ENCODE measurements around the gene MBD3L2B. TPM values are rescaled to one million over a fixed set of nuclear protein-coding genes. Genes with fewer than 3 reads are reported as not detected.

The MBD3L2B gene
- total and polyA plus RNA-seq, 2 experiments from 2014 or later: not detected

- Histone ChIP-seq H3K4me1 (ENCODE audit: insufficient read depth) (peaks cover 4% of the 10 kb centered on the region; the same call in 1 of the 2 replicates), H4K20me1 (ENCODE audit: insufficient read depth) (no peaks in the 10 kb centered on the region), H3K4me3 (no peak overlapping the region), H2AFZ (no peak overlapping the region), H3K9ac (no peak overlapping the region), H3K4me2 (ENCODE audit: unreplicated experiment) (no peak overlapping the region), H3K9me3 (ENCODE audit: low read depth) (no peaks in the 10 kb centered on the region), H3K27ac (no peak overlapping the region), H3K9me2 (ENCODE audit: insufficient read depth) (no peaks in the 10 kb centered on the region), H3K79me2 (ENCODE audit: insufficient read depth) (no peaks in the 10 kb centered on the region), H3K27me3 (replicated peaks; ENCODE audit: insufficient read depth) (no peaks in the 10 kb centered on the region), H3K36me3 (ENCODE audit: low read depth) (no peaks in the 10 kb centered on the region), H3F3A (ENCODE audit: insufficient read depth) (no peaks in the 10 kb centered on the region)
- in situ Hi-C loops (cut with MboI): no loop called here
- TF ChIP-seq EZH2 (IDR thresholded peaks at IDR 0.05; ENCODE audit: insufficient read depth, poor library complexity, severe bottlenecking) (no peak), EZH2phosphoT487 (IDR thresholded peaks at IDR 0.05; ENCODE audit: insufficient read depth, low read depth) (no peak)
- no peak for DNase-seq
- WGBS, 2 experiments (ENCODE audit: low coverage in 1 of 2, low lambda C conversion rate in 2 of 2, missing lambda C conversion rate in 2 of 2): 19 to 32% methylated on average over 1 of the region's 1 CpG
Observed at GRCh38 chr19:7000816-7001215, 20.4 kb downstream of the MBD3L2B start.

GRCh38 chr19:7000333-7000732 lies 20.9 kb downstream of the MBD3L2B start:
- in situ Hi-C loops (cut with MboI): no loop called here

GRCh38 chr19:6999933-7000332 lies 21.3 kb downstream of the MBD3L2B start:
- no peaks in the 10 kb centered on the region for H3K36me3 ChIP-seq (ENCODE audit: low read depth)
- no peak overlapping the region for H2AFZ ChIP-seq
- H4K20me1 ChIP-seq (ENCODE audit: insufficient read depth): no peaks in the 10 kb centered on the region
- no peaks in the 10 kb centered on the region for H3K9me3 ChIP-seq (ENCODE audit: low read depth)
- no peaks in the 10 kb centered on the region for H3K27me3 ChIP-seq (replicated peaks; ENCODE audit: insufficient read depth)
- H3K9me2 ChIP-seq (ENCODE audit: insufficient read depth): no peaks in the 10 kb centered on the region
- H3K79me2 ChIP-seq (ENCODE audit: insufficient read depth): no peaks in the 10 kb centered on the region
- H3K4me1 ChIP-seq (ENCODE audit: insufficient read depth): peaks cover 4% of the 10 kb centered on the region; the same call in 1 of the 2 replicates
- no peak for TF ChIP-seq EZH2phosphoT487 (IDR thresholded peaks at IDR 0.05; ENCODE audit: insufficient read depth, low read depth)
- H3K27ac ChIP-seq: no peak overlapping the region
- in situ Hi-C loops (cut with MboI): no loop called here
- DNase-seq: no peak
- 40 to 44% methylated on average over 7 of the region's 7 CpGs for WGBS, 2 experiments (ENCODE audit: low coverage in 1 of 2, low lambda C conversion rate in 2 of 2, missing lambda C conversion rate in 2 of 2)
- no peak overlapping the region for H3K4me2 ChIP-seq (ENCODE audit: unreplicated experiment)
- H3K9ac ChIP-seq: no peak overlapping the region
- no peaks in the 10 kb centered on the region for H3F3A ChIP-seq (ENCODE audit: insufficient read depth)
- H3K4me3 ChIP-seq: no peak overlapping the region

More at GRCh38 chr19:7000333-7000732, 20.9 kb downstream of the MBD3L2B start:
- Histone ChIP-seq H3K9me2 (ENCODE audit: insufficient read depth) (no peaks in the 10 kb centered on the region), H3K36me3 (ENCODE audit: low read depth) (no peaks in the 10 kb centered on the region), H3K27ac (no peak overlapping the region), H3K79me2 (ENCODE audit: insufficient read depth) (no peaks in the 10 kb centered on the region), H3K27me3 (replicated peaks; ENCODE audit: insufficient read depth) (no peaks in the 10 kb centered on the region), H3K4me1 (ENCODE audit: insufficient read depth) (peaks cover 4% of the 10 kb centered on the region; the same call in 1 of the 2 replicates), H3K4me2 (ENCODE audit: unreplicated experiment) (no peak overlapping the region), H3F3A (ENCODE audit: insufficient read depth) (no peaks in the 10 kb centered on the region), H4K20me1 (ENCODE audit: insufficient read depth) (no peaks in the 10 kb centered on the region), H3K4me3 (no peak overlapping the region), H2AFZ (no peak overlapping the region), H3K9me3 (ENCODE audit: low read depth) (no peaks in the 10 kb centered on the region), H3K9ac (no peak overlapping the region)
- DNase-seq: no peak
- TF ChIP-seq EZH2phosphoT487 (IDR thresholded peaks at IDR 0.05; ENCODE audit: insufficient read depth, low read depth) (no peak), EZH2 (IDR thresholded peaks at IDR 0.05; ENCODE audit: insufficient read depth, poor library complexity, severe bottlenecking) (no peak)
- 25 to 30% methylated on average over 3 of the region's 3 CpGs for WGBS, 2 experiments (ENCODE audit: low coverage in 1 of 2, low lambda C conversion rate in 2 of 2, missing lambda C conversion rate in 2 of 2)

GRCh38 chr19:6997679-6998445 lies 23.4 kb downstream of the MBD3L2B start:
- Histone ChIP-seq H3K9me3 (ENCODE audit: low read depth) (no peaks in the 10 kb centered on the region), H3K4me3 (no peak overlapping the region), H3K4me1 (ENCODE audit: insufficient read depth) (peaks cover 4% of the 10 kb centered on the region; the same call in 1 of the 2 replicates), H3K36me3 (ENCODE audit: low read depth) (no peaks in the 10 kb centered on the region), H3K9ac (no peak overlapping the region), H3K27ac (no peak overlapping the region), H3K9me2 (ENCODE audit: insufficient read depth) (no peaks in the 10 kb centered on the region), H2AFZ (no peak overlapping the region), H3K27me3 (replicated peaks; ENCODE audit: insufficient read depth) (no peaks in the 10 kb centered on the region), H3K79me2 (ENCODE audit: insufficient read depth) (no peaks in the 10 kb centered on the region), H3K4me2 (ENCODE audit: unreplicated experiment) (no peak overlapping the region), H4K20me1 (ENCODE audit: insufficient read depth) (no peaks in the 10 kb centered on the region), H3F3A (ENCODE audit: insufficient read depth) (no peaks in the 10 kb centered on the region)
- TF ChIP-seq EZH2phosphoT487 (IDR thresholded peaks at IDR 0.05; ENCODE audit: insufficient read depth, low read depth) (no peak), EZH2 (IDR thresholded peaks at IDR 0.05; ENCODE audit: insufficient read depth, poor library complexity, severe bottlenecking) (no peak)
- DNase-seq: peak; percentile 57
- in situ Hi-C loops (cut with MboI): no loop called here
- 75 to 79% methylated on average over 15 of the region's 15 CpGs for WGBS, 2 experiments (ENCODE audit: low coverage in 1 of 2, low lambda C conversion rate in 2 of 2, missing lambda C conversion rate in 2 of 2)
